H1 (cell line): ENCODE data around the gene CD1D.

Experiments
- CBX8 ChIP-seq: fragments of 300-800, 300-1000 bp; sonication (generic); IDR thresholded peaks from 2 replicates; pipeline ENCODE4 v1.7.1; 2016; ENCODE audit warnings: low read depth, low read length, borderline replicate concordance
- CTCF ChIP-seq, 3 experiments: IDR thresholded peaks; 1 replicate in 2 of 3; 2 replicates in 1 of 3; pipeline versions ENCODE4 v1.5.1 to v1.6.1; 2011; ENCODE audit warnings: low read length in 3 of 3, mild to moderate bottlenecking in 3 of 3, inconsistent platforms in 2 of 3, low read depth in 1 of 3, moderate library complexity in 1 of 3; ENCODE audit not compliant: insufficient read depth in 1 of 3; ENCODE audit errors: control extremely low read depth in 1 of 3
- EZH2 ChIP-seq: fragments of 200-600 bp; sonication (generic); IDR thresholded peaks from 2 replicates; pipeline ENCODE4 v1.7.1; 2012; ENCODE audit warnings: low read depth, mild to moderate bottlenecking, moderate library complexity, low read length, inconsistent platforms; ENCODE audit not compliant: severe bottlenecking
- HDAC2 ChIP-seq, 2 experiments: fragments of 300-600 bp in 1 of 2; sonication (generic) in 1 of 2; IDR thresholded peaks; 2 replicates each; pipeline ENCODE4 v1.6.1; 2011 to 2012; ENCODE audit warnings: low read depth in 2 of 2, low read length in 2 of 2, mild to moderate bottlenecking in 2 of 2, moderate library complexity in 2 of 2, borderline replicate concordance in 1 of 2, inconsistent platforms in 1 of 2
- PHF8 ChIP-seq: fragments of 200-600 bp; sonication (generic); conservative IDR thresholded peaks from 2 replicates; pipeline ENCODE4 v1.7.1; 2012; ENCODE audit warnings: low read depth, mild to moderate bottlenecking, inconsistent platforms, low read length, moderate library complexity
- POLR2A ChIP-seq, 2 experiments: IDR thresholded peaks; 1 replicate in 1 of 2; 2 replicates in 1 of 2; pipeline ENCODE4 v1.6.1; 2011; ENCODE audit warnings: low read depth in 2 of 2, low read length in 2 of 2, mild to moderate bottlenecking in 2 of 2; ENCODE audit errors: control extremely low read depth in 1 of 2
- POLR2AphosphoS5 ChIP-seq: IDR thresholded peaks from 2 replicates; pipeline ENCODE4 v1.6.1; 2011; ENCODE audit warnings: low read depth, low read length
- POU5F1 ChIP-seq: IDR thresholded peaks from 2 replicates; pipeline ENCODE4 v1.6.1; 2011; ENCODE audit warnings: low read depth, mild to moderate bottlenecking, low read length, moderate library complexity
- RAD21 ChIP-seq, 2 experiments: IDR thresholded peaks in 1 of 2; conservative IDR thresholded peaks in 1 of 2; 2 replicates each; pipeline ENCODE4 v1.6.1; 2011; ENCODE audit warnings: low read depth in 2 of 2, low read length in 2 of 2, improper control_type of control experiment in 1 of 2, inconsistent platforms in 1 of 2, mild to moderate bottlenecking in 1 of 2, moderate library complexity in 1 of 2
- RBBP5 ChIP-seq: IDR thresholded peaks from 2 replicates; pipeline ENCODE4 v1.7.1; 2012; ENCODE audit warnings: low read depth, mild to moderate bottlenecking, inconsistent platforms, low read length, moderate library complexity, borderline replicate concordance
- RNF2 ChIP-seq: fragments of 200-900, 300-1000 bp; sonication (generic); IDR thresholded peaks from 2 replicates; pipeline ENCODE4 v1.7.1; 2016; ENCODE audit warnings: borderline replicate concordance, low read depth, mild to moderate bottlenecking, antibody characterized with exemption, low read length; ENCODE audit not compliant: poor library complexity, severe bottlenecking; ENCODE audit errors: missing control alignments
- TAF1 ChIP-seq: IDR thresholded peaks from 2 replicates; pipeline ENCODE4 v1.6.1; 2011; ENCODE audit warnings: mild to moderate bottlenecking, low read depth, low read length
- ZNF274 ChIP-seq: IDR thresholded peaks from 2 replicates; pipeline ENCODE4 v1.7.0; 2012; ENCODE audit warnings: low read length, borderline replicate concordance; ENCODE audit errors: extremely low read depth

DNA sequence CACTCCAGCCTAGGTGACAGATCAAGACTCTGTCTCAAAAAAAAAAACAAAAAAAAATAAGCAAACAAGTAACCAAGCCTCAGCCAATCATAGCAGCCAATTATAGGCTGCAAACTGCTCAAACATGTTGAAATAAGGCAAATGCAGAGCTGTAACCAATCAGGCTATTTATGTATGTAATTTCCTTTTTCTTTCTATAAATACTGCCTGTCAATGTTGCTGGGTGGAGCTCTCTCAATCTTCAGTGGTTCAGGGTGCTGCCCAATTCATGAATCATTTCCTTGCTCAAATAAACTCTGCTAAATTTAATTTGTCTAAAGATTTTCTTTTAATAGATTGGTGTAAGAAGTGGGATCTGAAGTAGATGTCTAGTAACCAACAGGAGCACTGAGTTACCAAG lies 11.6 kb upstream of the CD1D start:
- no peak for TF ChIP-seq ZNF274
- no peak for TF ChIP-seq CTCF (IDR thresholded peaks at IDR 0.05; ENCODE audit: control extremely low read depth in 1 of 3, insufficient read depth in 1 of 3, low read depth in 1 of 3, low read length in 3 of 3)
- no peak for TF ChIP-seq PHF8
- no peak for TF ChIP-seq RBBP5
- TF ChIP-seq POU5F1: no peak
- no peak for TF ChIP-seq POLR2A (IDR thresholded peaks at IDR 0.05; ENCODE audit: control extremely low read depth in 1 of 2, low read depth in 2 of 2, low read length in 2 of 2)
- TF ChIP-seq RAD21 (IDR thresholded peaks at IDR 0.05 in 1 of 2, conservative IDR thresholded peaks at IDR 0.05 in 1 of 2; ENCODE audit: low read depth in 2 of 2, low read length in 2 of 2): no peak
- TF ChIP-seq TAF1: no peak
- no peak for TF ChIP-seq RNF2
- no peak for TF ChIP-seq POLR2AphosphoS5
- TF ChIP-seq EZH2: no peak
- no peak for TF ChIP-seq CBX8
- TF ChIP-seq HDAC2 (IDR thresholded peaks at IDR 0.05; ENCODE audit: borderline replicate concordance in 1 of 2, low read depth in 2 of 2, low read length in 2 of 2): no peak
